Epithelial cell of umbilical artery (primary cell): ENCODE data around the gene DLEC1. TPM values are rescaled to one million over a fixed set of nuclear protein-coding genes. Genes with fewer than 3 reads are reported as not detected.

Source experiments
- total RNA-seq: library from RNA; depleted of rRNA; stranded (reverse); fragments of >200 nt; gene quantifications from 2 replicates; pipeline ENCODE4 v1.2.3, GENCODE V29; 2014

DLEC1 gene, protein sequence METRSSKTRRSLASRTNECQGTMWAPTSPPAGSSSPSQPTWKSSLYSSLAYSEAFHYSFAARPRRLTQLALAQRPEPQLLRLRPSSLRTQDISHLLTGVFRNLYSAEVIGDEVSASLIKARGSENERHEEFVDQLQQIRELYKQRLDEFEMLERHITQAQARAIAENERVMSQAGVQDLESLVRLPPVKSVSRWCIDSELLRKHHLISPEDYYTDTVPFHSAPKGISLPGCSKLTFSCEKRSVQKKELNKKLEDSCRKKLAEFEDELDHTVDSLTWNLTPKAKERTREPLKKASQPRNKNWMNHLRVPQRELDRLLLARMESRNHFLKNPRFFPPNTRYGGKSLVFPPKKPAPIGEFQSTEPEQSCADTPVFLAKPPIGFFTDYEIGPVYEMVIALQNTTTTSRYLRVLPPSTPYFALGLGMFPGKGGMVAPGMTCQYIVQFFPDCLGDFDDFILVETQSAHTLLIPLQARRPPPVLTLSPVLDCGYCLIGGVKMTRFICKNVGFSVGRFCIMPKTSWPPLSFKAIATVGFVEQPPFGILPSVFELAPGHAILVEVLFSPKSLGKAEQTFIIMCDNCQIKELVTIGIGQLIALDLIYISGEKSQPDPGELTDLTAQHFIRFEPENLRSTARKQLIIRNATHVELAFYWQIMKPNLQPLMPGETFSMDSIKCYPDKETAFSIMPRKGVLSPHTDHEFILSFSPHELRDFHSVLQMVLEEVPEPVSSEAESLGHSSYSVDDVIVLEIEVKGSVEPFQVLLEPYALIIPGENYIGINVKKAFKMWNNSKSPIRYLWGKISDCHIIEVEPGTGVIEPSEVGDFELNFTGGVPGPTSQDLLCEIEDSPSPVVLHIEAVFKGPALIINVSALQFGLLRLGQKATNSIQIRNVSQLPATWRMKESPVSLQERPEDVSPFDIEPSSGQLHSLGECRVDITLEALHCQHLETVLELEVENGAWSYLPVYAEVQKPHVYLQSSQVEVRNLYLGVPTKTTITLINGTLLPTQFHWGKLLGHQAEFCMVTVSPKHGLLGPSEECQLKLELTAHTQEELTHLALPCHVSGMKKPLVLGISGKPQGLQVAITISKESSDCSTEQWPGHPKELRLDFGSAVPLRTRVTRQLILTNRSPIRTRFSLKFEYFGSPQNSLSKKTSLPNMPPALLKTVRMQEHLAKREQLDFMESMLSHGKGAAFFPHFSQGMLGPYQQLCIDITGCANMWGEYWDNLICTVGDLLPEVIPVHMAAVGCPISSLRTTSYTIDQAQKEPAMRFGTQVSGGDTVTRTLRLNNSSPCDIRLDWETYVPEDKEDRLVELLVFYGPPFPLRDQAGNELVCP (N-terminal part only)
- total RNA-seq = not detected in 2 replicates

DNA sequence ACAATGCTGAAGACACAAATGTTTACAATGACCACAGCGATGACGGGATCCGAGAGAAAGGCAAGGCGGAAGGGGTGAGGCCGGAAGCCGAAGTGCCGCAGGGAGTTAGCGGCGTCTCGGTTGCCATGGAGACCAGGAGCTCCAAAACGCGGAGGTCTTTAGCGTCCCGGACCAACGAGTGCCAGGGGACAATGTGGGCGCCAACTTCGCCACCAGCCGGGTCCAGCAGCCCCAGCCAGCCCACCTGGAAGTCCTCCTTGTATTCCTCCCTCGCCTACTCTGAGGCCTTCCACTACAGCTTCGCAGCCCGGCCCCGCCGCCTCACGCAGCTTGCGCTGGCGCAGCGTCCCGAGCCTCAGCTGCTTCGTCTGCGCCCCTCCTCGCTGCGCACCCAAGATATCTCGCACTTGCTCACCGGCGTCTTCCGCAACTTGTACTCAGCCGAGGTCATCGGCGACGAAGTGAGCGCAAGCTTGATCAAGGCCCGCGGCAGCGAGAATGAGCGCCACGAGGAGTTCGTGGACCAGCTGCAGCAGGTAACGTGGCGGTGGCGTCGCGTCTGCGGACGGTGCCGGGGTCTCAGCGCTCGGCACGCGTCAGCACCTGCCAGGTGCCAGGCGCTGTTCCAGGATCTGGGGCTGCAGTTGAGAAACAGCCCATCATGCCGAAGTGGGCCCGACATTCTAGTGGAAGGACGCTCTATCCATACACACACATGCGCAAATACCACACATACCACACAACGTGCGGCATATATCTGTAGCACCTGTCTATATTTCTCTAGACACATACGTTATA, at the start of gene DLEC1:
TSS of gene DLEC1 (plus strand) at position 108 of the 798 bp plus-strand sequence. CDS start at position 126, 18 bp downstream.

DNA sequence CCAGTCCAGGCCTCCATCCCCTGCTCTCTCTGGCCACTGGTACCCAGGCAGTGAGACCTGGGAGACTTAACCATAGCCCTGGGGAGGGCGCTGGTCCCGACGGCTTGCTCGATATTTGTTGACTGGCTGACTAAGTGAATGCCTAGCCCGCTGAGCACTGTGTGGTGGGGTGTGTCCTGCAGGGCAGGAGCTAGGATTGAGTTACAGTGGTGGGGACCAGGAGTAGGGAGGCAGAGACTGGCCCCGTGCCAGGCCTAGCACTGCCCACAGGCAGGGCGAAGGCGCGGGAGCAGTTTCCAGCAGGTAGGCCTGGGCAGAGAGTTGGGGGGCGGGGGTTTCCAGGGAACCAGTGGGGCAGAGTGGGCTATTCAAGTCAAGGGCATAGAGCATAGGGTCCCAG, 48.5 kb upstream of the DLEC1 start, which contains the start of gene VILL:
TSS of gene VILL (plus strand) at position 260 of the 400 bp plus-strand sequence. CDS start 2,887 bp downstream, outside the sequence.

DNA sequence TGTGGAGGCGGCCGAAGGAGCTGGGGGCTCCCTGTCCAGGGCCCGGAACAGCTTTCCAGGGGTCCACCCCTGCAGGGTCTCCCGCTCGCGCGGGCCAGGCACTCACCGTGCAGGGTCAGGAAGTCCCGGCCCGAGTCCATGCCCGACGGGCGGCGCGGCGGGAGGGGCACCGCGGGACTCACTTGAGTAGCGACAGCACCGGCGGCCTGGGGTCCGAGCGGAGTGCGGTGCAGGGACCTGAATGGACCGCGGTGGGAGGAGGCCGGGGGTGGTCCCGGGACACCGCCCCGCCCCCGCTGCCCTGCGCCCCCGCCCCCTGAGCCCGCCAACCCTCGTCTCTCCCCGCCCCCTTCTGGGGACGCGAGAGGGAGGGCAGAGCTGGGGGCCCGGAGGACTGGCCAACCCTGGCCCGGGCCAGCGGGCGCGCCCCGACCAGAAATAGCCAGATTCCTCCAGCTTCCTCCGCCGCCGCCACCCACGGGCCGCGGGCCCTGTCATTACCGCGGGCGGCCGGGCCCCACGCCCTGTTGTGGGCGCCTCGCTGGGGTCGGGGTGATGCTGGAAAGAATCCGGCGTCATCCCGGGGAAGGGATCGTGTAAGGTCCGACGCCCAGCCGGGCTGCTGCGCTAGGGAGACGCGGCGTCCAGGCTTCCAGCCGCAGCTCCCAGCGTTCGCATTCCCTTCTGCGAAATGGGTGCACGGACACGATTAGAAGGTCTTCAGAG, 9.4 kb upstream of the DLEC1 start, which contains the start of gene PLCD1:
TSS of gene PLCD1 (minus strand) at position 243 of the 726 bp plus-strand sequence. CDS start at position 140, 103 bp downstream.

DNA sequence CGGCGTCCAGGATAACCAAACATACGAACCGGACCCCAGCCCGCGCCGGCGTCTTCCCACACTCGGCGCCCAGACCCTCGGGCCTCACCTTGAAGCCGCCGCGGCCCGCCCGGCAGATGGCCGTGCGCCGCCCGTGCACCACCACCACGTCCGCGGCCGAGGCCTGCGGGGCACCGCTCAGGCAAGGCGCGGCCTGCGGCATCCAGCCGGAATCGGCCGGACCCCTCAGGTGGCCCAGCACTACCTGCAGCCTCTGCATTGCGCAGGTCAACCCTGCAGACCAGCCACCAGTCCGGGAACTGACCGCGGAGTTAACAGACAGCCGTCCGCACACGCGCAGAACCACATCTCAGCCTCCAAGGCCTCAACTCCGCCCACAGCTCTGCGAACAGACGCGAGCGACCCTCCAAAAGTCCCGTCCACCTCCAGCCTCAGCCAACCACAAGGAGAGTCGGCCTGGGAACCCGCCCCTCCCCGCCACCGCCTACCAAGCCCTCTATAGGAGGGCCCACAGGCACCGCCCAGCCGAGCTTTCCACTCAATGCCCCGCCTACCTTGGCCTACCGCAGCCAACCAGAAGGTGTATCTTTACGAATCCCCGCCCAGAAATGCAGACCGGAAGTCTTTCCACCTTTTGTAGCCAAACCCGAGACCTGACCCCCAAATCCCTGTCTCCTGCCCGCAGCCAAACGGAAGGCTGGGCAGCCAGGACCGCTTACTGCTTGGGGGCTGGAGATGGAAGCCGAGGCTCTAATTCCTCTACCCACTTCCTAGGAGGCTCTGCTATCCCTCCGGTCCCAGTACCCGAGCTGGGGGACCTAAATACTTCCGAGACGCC, 98.0 kb downstream of the DLEC1 start, which contains the start of gene ACAA1:
TSS of gene ACAA1 (minus strand) at position 351 of the 838 bp plus-strand sequence. CDS start at position 259, 92 bp downstream.

DNA sequence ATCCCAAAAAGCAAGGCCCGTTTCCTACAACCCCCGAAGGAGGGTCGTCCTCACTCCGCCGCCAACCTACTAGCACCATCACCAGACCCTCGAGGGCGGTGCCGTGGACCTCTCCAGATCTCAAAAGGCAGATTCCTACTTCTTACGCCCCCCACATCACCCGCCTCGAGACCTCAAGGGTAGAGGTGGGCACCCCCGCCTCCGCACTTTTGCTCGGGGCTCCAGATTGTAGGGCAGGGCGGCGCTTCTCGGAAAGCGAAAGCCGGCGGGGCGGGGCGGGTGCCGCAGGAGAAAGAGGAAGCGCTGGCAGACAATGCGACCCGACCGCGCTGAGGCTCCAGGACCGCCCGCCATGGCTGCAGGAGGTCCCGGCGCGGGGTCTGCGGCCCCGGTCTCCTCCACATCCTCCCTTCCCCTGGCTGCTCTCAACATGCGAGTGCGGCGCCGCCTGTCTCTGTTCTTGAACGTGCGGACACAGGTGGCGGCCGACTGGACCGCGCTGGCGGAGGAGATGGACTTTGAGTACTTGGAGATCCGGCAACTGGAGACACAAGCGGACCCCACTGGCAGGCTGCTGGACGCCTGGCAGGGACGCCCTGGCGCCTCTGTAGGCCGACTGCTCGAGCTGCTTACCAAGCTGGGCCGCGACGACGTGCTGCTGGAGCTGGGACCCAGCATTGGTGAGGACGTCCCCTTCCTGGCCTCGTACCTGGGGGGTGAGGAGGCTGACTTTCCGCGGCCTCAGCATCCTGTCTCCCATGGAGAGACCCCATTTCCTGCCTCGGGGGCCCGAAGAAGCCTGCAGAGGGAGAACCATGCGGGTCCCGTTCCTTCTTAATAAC, 99.6 kb downstream of the DLEC1 start, which contains the start of gene MYD88:
TSS of gene MYD88 (plus strand) at position 313 of the 842 bp plus-strand sequence. CDS start at position 353, 40 bp downstream.

GRCh38 chr3:38164952-38165721, 126.1 kb downstream of the DLEC1 start, which contains the start of gene OXSR1:
Gene OXSR1 (plus strand): TSS chr3:38165537. CDS start chr3:38165877, 340 bp downstream.

Other genes with a start within 250 kb of the DLEC1 start
- gene CTDSPL, start 177.3 kb upstream of the DLEC1 start, total RNA-seq = 29.9 and 36.1 TPM in 2 replicates
- 4.9 and 6.8 TPM in 2 replicates for gene VILL, start 48.4 kb upstream of the DLEC1 start, total RNA-seq
- 11.6 and 19.5 TPM in 2 replicates for gene PLCD1, start 9.6 kb upstream of the DLEC1 start, total RNA-seq
- 38.3 and 43.8 TPM in 2 replicates for gene ACAA1, start 97.9 kb downstream of the DLEC1 start, total RNA-seq
- gene MYD88, start 99.5 kb downstream of the DLEC1 start, total RNA-seq = 17.2 and 19.8 TPM in 2 replicates
- 29.0 and 33.1 TPM in 2 replicates for gene OXSR1, start 126.3 kb downstream of the DLEC1 start, total RNA-seq
- not detected in 2 replicates for gene SLC22A13, start 226.6 kb downstream of the DLEC1 start, total RNA-seq
- gene SLC22A14, start 243.1 kb downstream of the DLEC1 start, total RNA-seq = not detected in 2 replicates